Measurements from ENCODE around the gene ATP8B2.

GRCh38 chr1:154349121-154349520 is 23.8 kb downstream of the ATP8B2 start:
- no peak for TF ChIP-seq CTCF (IDR thresholded peaks at IDR 0.05)
- TF ChIP-seq POLR2A (IDR thresholded peaks at IDR 0.05), result no peak
